GDM1 (cell line): ENCODE measurements around the gene STRADB.
"Not testable (repeated sequence)": the region's sequence is repeated elsewhere in the genome, so short reads cannot be mapped to it uniquely, and the experiment has no call there.

Experiments
- DNase-seq: peaks from one replicate; lab custom pipeline; 2025; lab: John Stamatoyannopoulos, UW

Gene STRADB

GRCh38 chr2:201451292-201452057 is at the start of gene STRADB, which contains the start of gene TRAK2:
TSS of gene STRADB (plus strand) at chr2:201451740. CDS start at chr2:201454841, 3,101 bp downstream.
TSS of gene TRAK2 (minus strand) at chr2:201451458. CDS start at chr2:201420507, 30,951 bp downstream.
- peak; percentile 96 for DNase-seq

DNA sequence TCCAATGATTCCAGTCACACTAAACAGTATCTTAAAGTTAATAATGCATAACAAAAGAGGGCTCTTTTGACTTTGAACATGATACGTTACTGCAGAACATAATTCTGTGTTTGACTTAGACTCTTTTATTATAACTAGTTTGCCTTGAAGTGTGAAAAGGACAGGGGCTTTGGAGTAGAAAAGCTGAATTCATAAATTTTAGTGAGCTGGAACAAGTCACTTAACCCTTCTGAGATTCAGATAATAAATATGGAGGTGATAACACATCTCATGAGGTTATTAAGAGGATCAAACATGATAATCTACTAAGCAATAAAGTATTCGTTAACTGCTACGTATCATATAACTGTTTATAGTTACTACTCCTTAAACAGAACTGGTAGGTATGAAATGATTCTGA is 49.7 kb upstream of the STRADB start:
- no peak for DNase-seq

GRCh38 chr2:201402651-201403562 is 48.6 kb upstream of the STRADB start:
- DNase-seq, result no peak

- DNase-seq, result no peak
Measured at GRCh38 chr2:201403880-201404279, 47.7 kb upstream of the STRADB start.

DNA sequence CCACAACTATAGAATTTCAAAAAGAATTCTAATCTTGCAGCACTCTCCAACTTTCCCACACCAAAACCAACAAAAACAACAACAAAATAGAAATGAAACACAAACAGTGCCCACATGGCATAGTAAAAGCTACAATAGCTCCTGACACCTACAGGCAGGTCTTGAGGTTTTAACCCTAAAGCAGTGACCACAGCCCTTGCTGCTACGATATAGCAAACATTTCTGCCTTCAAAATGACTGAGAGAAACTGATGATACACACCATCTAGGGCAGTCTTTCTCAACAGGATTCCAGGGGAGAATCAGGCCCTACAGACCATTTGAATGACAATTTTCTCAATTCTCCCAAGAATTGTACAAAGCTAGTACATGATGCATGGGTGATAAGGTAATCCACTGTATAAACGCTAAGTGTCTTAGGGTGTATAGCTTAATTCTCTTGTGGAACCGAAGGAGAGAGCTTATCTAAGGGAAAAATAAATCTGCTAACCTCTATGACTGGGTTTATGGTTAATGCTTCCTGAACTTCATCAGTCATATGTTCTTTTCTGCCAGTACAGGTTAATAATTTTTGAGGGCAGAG is 46.8 kb upstream of the STRADB start:
- no peak for DNase-seq

DNA sequence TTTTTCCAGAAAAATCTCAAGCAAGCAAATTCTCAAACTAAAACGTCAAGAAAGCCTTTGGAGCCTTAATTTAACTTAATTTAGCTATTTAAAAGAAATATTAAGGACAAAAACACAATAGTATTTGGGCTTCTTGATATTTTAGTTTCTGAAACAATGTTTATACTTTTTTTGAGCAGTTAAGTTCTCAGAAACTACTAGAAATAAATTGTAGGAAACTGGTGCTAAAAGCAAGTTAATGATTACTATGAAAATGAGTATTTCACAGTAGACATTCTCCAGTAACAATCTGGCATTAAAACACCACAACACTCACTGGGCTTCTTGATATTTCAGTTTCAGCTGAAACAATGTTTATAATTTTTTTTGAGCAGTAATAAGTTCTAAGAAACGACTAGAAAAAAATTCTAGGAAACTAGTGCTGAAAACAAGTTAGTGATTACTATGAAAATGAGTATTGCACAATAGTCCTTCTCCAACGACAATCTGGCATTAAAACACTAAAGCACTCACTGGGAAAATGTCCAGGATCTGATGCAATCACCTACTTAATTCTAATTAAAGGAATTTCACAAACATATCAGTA is 45.4 kb upstream of the STRADB start:
- no peak for DNase-seq

- DNase-seq, result no peak
Measured at GRCh38 chr2:201407265-201407664, 44.3 kb upstream of the STRADB start.

DNA sequence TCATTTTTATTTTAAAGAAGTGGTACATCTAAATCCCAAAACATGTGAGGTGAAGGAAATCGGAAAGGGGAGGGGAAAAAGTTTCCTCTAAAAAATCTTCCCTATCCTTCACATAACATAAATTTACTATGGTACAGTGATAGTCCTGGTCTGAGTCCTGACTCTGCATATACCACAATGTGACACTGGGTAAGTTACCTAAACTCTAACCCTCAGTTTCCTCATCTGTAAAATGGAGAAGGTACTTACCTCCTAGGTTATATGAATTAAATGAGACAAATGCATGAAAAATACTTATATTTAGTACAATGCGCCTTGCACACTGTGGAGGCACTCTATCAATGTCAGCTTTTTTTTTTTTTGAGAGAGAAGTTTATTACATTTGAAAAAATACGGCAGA is 42.6 kb upstream of the STRADB start:
- no peak for DNase-seq

DNA sequence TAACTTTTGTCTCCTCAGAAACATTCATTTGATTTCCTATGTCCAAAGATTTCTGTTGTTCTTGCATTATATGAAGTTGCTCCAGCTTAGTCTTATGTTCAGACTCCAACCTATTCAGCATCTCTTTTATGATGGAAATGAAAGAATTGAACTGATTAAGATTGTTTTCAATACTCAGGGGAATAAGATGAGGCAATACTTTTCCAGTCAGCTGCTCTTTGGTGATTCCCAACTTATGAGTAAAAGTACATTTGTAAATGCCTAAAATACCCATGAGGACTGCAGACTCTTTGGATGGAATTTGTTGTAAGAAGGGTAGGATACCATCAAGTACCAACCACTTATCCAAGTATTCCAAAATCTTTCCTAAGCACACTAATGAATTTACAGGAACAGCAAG is 40.1 kb upstream of the STRADB start:
- no peak for DNase-seq

DNA sequence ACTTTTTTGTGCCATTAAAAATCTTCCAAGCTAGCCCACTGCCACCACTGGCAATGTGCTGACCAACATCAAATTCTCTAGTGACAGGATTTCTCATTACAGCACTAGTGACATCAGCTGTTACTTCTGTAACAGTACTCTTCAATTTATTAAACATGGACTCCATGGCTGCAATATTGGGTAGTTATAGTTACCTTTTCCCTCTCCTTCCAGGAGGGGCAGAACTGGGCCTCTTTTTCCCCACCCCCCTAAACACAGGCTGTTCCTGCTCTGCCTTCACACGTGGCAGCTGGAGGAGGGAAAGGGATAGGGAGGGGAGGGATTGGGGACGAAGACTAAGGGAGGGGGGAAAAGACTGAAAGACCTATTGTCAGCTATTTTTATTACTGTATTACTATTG is 38.4 kb upstream of the STRADB start:
- DNase-seq, result no peak

GRCh38 chr2:201413552-201413951 is 38.0 kb upstream of the STRADB start:
- no peak for DNase-seq

- no peak for DNase-seq
Measured at GRCh38 chr2:201414099-201415023, 37.2 kb upstream of the STRADB start.

- no peak for DNase-seq
Measured at GRCh38 chr2:201415149-201415548, 36.4 kb upstream of the STRADB start.

DNA sequence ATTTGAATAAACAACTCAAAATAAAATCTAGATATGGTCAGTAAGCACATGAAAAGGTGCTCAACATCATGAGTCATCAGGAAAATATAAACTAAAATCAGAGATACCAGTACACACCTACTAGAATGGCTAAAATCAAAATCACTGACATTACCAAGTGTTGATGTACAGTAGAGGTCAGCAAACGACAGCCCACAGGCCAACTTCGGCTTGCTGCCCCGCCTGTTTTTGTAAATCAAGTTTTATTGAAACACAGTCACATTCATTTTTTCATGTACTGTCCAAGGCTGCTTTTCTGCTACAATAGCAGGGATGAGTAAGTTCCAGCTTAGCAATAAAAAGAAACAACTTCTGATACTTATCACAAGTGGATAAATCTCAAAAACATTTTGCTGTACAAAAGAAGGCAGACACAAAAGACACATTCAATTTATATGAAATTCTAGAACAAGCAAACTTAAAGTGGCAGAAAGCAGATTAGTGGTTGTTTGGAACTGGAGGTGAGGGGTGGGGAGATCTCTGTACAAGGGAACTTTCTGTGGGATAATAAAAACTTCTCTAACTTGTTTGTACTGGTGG is 32.4 kb upstream of the STRADB start:
- DNase-seq, result no peak

DNA sequence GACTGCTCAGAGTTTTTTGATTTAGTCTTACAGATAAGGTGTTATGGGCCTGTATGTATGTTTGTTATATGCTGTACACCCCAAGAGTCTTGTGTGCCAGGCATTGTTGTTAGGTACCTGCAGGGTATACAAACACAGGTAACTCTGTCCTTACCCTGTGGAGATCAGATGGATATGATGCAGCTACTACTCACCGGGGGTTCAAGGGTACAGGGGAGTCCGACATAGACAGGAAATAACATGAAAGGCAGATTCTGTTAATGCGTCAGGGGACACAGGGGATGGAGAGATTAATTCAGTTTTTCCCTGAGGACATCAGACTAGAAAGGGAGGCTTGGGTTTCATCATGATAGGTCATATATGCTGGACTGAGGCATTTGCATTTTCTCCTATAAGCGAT is 31.6 kb upstream of the STRADB start:
- no peak for DNase-seq

- no peak for DNase-seq
Measured at GRCh38 chr2:201420442-201421113, 31.0 kb upstream of the STRADB start.

DNA sequence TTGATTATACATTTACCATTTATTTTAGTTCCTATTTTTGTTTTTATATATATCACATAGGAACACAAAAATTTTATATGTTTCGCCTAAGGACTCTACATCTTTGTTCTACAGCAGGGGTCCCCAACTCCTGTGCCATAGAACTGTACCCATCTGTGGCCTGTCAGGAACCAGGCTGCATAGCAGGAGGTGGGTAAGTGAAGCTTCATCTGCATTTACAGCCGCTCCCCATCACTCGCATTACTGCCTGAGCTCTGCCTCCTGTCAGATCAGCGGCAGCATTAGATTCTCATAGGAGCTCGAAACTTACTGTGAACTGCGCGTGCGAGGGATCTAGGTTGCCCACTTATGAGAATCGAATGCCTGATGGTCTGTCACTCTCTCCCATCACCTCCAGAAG is 25.6 kb upstream of the STRADB start:
- DNase-seq, result no peak

DNA sequence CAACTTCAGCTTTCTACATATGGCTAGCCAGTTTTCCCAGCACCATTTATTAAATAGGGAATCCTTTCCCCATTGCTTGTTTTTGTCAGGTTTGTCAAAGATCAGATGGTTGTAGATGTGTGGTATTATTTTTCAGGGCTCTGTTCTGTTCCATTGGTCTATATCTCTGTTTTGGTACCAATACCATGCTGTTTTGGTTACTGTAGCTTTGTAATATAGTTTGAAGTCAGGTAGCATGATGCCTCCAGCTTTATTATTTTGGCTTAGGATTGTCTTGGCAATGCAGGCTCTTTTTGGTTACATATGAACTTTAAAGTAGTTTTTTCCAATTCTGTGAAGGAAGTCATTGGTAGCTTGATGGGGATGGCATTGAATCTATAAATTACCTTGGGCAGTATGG is 23.2 kb upstream of the STRADB start:
- DNase-seq, result not testable (repeated sequence)

- DNase-seq, result not testable (repeated sequence)
Measured at GRCh38 chr2:201429835-201430234, 21.7 kb upstream of the STRADB start.

DNA sequence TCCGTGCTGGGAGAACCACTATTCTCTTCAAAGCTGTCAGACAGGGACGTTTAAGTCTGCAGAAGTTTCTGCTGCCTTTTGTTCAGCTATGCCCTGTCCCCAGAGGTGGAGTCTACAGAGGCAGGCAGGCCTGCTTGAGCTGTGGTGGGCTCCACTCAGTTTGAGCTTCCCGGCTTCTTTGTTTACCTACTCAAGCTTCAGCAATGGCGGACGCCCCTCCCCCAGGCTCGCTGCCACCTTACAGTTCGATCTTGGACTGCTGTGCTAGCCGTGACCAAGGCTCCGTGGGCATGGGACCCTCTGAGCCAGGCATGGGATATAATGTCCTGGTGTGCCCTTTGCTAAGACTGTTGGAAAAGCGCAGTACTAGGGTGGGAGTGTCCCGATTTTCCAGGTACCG is 21.2 kb upstream of the STRADB start:
- not testable (repeated sequence) for DNase-seq
